Measurements from ENCODE around the gene TFDP2.

GRCh38 chr3:141972399-141972798 lies 176.9 kb downstream of the TFDP2 start:
- TF ChIP-seq, protein P1, sequence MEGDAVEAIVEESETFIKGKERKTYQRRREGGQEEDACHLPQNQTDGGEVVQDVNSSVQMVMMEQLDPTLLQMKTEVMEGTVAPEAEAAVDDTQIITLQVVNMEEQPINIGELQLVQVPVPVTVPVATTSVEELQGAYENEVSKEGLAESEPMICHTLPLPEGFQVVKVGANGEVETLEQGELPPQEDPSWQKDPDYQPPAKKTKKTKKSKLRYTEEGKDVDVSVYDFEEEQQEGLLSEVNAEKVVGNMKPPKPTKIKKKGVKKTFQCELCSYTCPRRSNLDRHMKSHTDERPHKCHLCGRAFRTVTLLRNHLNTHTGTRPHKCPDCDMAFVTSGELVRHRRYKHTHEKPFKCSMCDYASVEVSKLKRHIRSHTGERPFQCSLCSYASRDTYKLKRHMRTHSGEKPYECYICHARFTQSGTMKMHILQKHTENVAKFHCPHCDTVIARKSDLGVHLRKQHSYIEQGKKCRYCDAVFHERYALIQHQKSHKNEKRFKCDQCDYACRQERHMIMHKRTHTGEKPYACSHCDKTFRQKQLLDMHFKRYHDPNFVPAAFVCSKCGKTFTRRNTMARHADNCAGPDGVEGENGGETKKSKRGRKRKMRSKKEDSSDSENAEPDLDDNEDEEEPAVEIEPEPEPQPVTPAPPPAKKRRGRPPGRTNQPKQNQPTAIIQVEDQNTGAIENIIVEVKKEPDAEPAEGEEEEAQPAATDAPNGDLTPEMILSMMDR (conservative IDR thresholded peaks at IDR 0.05; ENCODE audit: low read length) = no peak
- TF ChIP-seq EZH2phosphoT487 (IDR thresholded peaks at IDR 0.05; ENCODE audit: borderline replicate concordance, low read depth, low read length) = no peak
